ENCODE results near the gene FAM25G.
"Not testable (repeated sequence)": the region's sequence is repeated elsewhere in the genome, so short reads cannot be mapped to it uniquely, and the experiment has no call there.

DNA sequence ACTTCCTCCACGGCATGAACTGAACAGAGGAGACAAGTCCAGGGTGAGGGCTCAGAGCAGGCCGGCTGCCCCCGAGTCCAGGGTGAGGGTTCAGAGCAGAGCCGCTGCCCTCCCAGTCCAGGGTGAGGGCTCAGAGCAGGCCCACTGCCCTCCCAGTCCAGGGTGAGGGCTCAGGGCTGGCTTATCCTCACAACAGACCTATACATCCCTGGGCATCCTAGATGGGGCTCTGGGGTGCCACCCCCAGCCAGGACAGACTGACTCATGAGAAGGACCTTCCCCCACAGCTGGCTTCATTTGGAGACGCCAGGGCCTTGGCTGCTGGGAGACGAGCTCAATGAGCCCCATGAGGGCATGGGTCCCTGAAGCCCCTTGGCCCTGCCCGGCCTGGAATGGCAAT is 1.9 kb downstream of the FAM25G start:
- TF ChIP-seq POLR2AphosphoS5, POLR2A (IDR thresholded peaks at IDR 0.05; ENCODE audit: low read depth, low read length): not testable (repeated sequence)
